ENCODE measurements around the gene TNRC6C.

DNA sequence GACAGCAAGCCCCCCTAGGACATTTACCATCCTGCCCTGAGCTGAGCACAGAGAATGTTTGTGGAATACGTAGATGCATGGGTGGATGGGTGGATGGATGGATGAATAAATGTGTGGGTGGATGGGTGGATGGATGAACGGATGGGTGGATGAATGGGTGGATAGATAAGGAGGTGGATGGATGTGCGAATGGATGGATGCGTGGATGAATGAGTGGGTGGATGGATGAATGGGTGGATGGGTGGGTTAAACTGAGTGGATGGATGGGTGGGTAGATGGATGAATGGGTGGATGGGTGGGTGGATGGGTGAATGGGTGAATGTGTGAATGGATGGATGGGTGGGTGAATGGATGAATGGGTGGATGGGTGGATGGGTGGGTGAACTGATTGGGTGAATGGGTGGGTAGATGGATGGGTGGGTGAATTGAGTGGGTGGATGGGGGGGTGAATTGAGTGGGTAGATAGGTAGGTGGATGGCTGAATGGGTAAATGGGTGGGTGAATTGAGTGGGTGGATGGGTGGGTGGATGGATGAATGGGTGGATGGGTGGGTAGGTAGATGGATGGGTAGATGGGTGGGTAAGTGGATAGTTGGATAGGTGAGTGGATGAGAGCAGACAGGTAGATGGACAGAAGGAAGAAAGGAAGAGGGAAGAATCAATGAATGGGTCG lies 164.9 kb downstream of the TNRC6C start:
- no peak for TF ChIP-seq CTCF (IDR thresholded peaks at IDR 0.05; ENCODE audit: insufficient read depth, low read length, poor library complexity, severe bottlenecking)
- no peak for TF ChIP-seq EZH2phosphoT487 (conservative IDR thresholded peaks at IDR 0.05; ENCODE audit: low read length)

Data from SU-DHL-6 (cell line).